GM21423 (cell line): ENCODE data around the gene TIAM1.

Experiments used
- ATAC-seq: cut with Tn5 transposase; IDR thresholded peaks from one replicate; pipeline ENCODE4 v1.9.1; 2021; ENCODE audit warnings: mild to moderate bottlenecking, moderate library complexity; ENCODE audit not compliant: unreplicated experiment

The TIAM1 gene

GRCh38 chr21:31182231-31183140 is 161.6 kb downstream of the TIAM1 start:
- ATAC-seq = no peak

DNA sequence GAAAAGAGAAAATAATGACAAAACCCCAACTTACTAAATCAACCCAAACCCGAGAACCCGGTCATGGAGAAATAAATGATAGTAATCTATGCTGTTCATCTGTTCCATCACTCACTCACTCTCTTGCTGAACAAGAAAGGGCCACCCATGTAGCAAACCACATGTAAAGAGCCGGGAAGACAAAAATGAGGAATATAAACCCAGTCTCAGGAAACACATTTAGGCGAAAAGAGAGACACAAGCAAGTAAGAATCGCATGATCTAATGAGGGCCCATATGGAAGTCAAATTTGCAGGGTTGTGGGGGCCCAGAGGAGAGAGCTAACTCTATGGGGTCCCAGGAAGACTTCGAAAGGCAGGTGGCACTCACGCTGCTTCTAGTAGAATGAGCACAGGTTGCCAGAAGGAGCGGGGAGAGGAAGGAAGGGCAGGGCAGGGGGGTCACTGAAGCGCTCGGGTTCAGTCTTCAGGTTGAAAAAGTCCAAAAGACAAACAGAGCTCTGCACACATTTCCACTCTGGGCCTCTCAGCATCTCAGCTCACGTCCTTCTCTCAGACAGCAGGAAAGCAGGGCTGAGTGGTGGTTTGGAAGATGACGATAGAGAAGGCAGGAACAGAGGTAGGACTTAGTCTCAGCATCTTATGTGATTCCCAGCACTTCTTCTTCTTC is 162.8 kb downstream of the TIAM1 start:
- ATAC-seq = no peak

DNA sequence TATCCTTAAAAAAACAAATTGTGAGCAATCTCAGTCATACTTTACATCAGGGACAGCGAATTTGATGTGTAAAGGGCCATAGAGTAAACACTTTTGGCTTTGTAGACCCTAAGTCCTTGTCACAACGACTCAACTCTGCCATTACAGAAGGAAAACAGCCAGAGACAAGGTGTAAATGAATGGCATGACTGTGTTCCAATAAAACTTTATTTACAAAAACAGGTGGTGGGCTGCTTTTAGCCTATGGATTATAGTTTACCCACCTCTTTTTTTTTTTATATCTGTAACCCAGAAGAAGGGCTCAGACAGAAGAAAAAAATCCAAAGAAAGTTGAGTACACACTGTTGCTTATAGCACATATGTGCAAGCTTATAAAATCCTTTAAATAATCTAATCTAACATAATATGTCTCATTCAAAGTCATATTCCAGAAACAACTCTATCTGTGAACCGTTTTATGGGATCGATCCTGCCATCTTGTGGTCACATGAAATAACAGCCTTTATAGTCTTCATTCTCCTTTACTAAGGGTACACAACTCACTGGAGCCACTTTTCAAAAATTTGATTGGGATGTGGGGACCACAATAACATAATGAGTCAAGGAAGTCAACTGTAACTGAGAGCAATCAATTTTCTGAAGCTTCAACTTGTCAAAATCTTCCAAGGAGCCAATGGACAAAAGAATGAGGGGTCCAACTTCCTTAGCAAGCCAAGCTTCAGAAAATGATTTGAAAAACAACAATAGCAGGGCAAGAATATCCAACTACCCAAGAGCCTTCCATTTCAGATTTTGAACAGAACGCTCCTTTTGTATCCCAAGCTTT is 163.6 kb downstream of the TIAM1 start:
- no peak for ATAC-seq

DNA sequence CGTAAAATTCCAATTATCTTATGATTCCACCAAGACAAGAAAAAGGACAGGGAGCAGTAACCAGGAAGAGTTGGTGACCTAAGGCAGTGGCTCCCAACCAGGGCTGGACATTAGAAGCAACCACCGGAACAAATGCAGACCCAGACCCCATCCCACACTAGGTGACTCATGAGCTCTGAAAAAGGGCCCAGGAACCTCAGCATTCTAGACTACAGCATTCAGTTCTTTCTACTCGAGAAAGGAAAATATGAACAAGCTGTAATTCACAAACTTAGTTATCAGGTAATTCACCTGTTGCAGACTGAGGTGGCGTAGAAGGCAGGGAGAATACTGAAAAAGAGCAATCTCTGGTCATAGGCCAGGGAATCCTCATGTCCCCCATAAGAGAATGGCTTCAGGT is 167.3 kb downstream of the TIAM1 start:
- ATAC-seq = no peak

- ATAC-seq = no peak
These were observed 167.9 kb downstream of the TIAM1 start for GRCh38 chr21:31176080-31176551.

- no peak for ATAC-seq
These were observed 170.0 kb downstream of the TIAM1 start for GRCh38 chr21:31173881-31174555.

DNA sequence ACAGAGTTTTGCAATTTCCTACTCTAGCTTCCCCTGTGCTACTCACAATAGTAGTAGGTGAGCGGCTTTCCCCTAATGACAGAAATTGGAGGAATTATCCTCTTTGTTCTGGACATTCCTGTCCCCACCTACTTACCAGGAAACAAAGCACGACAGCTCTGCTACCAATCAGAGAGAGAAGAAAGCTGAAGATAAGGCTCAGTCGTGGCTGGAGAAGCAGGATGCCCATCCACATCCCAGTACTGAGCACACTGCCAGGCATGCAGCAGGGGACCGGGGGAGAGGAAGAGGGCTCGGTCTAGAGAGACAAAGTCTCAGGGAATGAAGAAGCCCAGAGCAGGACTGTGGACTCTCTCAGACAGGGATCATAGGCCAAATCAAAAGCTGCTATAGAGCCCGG is 171.7 kb downstream of the TIAM1 start:
- ATAC-seq = no peak

DNA sequence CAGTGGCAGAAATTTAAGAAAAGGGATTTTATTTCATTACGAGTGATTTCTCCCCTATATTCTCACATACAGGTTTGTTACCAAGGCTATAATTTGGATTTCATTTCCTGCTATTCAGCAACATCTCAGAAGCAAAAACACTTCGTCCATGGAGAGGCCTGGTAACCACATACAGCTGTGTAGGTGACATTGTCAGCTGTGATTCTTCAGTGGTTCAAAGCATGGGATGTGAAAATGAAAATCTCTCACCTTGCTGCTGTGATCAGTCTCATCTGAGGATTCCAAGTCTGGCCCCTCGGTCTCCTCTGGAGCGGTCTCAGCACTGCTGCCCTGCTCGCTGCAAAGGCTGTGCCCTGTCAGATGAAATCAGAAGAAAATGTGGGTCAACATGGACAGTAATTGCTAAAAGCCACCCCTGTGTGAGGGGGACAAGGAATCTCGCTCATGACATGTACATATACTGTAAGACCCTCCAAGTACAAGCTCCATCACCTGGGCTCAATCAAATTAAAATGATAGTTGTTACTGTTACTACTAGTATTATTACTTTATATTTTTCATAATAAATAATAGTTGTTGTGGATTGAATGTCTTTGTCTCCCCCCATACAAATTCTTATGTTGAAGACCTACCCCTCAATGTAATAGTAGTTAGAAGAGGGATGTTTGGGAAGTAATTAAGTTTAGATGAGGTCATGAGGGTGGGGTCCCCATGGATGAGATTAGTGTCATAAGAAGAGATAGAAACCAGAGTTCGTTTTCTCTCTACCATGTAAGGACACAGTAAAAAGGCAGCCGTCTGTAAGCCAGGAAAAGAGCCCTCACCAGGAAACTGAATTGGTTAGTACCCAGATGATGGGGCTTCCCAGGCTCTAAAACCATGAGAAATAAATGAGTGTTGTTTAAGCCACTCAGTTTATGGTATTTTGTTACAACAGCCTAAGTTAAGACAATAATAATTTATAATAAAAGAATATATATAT is 179.1 kb downstream of the TIAM1 start:
- no peak for ATAC-seq

- no peak for ATAC-seq
These were observed 181.2 kb downstream of the TIAM1 start for GRCh38 chr21:31162827-31163226.

GRCh38 chr21:31162079-31162699 is 181.9 kb downstream of the TIAM1 start:
- ATAC-seq = no peak

DNA sequence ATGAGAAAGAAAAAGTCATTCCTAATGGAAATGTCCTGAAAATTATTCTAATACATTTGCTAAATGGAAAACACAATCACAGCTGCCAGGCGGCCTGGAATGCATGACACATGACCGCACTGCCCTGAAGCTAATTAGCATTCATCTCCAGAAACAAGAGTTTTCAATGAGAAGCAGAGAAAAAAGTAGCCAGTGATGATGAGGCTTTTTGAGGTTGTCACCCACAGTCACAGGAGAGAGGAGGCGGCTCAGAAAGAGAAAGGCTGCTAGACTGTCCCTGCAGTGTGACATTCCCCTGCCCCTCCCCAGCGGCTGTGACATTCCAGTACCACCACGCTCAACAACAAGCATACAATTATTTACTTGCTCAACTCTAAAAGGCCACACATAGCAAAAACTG is 182.9 kb downstream of the TIAM1 start:
- no peak for ATAC-seq

DNA sequence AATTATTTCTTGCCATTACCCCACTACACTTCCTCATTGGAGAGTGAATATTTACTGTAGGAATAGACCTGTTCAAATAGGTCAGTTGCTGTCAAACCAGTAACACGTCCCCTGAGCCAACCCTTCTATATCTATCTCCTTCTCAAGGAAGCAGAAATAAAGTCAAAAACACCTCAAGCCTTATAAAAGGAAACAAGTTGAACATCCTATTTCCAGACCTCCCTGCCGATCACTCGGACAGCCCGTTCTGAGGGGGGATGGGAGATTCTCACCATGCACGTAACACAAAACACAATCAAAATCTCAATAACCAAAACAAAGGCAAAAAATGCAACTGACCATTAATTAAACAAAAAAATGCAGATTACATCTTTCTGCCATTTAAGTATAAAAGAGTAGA is 184.3 kb downstream of the TIAM1 start:
- ATAC-seq = no peak

GRCh38 chr21:31158789-31159581 is 185.1 kb downstream of the TIAM1 start:
- no peak for ATAC-seq

GRCh38 chr21:31157756-31158155 is 186.3 kb downstream of the TIAM1 start:
- ATAC-seq = no peak

DNA sequence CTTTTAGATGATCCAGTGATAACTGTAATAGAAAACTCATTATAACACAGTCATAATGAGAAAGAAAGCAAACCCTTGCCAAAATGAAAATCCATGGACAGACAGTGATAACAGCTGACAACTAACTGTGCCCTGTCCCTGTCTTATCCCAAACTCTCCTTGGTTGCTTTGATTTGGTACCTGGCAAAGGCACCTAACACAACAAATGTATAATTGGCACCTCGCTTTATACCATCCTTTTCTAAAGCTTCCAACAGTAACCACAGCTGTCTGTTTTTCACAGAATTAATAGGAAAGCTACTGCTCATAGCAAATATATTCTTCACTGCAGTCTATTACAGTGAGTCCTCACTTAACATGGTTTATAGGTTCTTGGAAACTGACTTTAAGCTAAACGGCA is 187.4 kb downstream of the TIAM1 start:
- no peak for ATAC-seq

DNA sequence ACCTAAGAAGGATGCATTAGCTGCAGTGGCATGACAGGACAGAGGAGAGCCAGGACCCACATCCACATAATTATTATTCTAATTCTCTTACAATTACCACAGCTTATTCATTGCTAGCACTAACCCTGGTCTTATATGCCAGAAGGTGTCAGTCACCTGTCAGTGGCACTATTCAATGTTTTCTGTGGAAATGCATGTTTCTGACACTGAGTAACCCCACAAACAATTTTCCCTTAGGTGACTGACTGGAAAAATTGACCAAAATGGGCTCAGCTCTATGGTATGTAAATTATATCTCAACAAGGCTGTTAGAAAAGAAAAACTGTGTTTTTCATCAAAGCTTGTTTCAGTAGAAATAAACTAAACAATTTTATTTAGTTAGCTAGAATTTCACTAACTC is 187.9 kb downstream of the TIAM1 start:
- no peak for ATAC-seq

DNA sequence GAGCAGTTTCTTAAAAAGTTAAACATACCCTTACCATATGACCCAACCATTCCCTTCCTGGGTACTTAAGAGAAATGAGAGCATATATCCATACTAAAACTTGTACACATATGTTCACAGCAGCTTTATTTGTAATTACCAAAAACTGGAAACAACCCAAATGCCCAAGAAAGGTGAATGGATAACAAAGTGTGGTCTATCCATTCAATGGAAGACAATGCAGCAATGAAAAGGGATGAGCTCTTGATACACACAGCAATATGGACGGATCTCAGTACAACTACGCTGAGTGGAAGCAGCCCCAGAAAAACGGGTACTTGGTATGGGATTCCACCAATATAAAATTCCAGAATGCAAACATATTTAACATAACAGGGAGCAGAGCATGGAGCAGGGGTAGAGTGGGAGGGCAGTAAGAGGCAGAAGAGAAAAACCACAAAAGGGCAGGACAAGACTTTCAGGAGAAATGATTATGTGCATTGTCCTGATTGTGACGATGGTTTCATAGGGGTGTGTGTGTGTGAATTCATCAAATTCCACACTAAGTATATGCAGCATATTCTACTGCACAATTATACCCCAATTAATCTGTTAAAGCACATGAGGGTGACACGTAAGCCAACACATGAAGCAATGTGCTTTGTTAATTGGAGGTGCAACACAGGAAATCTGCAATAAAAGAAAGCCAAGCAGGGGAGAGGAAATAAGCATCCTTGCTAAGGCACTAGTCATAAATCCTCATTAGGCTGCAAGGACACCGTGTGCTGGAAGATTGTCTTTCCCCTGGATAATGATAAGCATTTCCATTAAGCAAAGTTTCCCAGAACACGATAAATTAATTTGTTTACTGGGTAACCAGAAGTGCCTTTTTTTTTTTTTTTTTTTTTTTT is 192.7 kb downstream of the TIAM1 start:
- ATAC-seq = no peak
